HG03196 (cell line): ENCODE measurements around the gene GPC6.

Source experiments
- ATAC-seq: cut with Tn5 transposase; IDR thresholded peaks from one replicate; pipeline ENCODE4 v1.9.1; 2021; ENCODE audit not compliant: unreplicated experiment

The GPC6 gene

DNA sequence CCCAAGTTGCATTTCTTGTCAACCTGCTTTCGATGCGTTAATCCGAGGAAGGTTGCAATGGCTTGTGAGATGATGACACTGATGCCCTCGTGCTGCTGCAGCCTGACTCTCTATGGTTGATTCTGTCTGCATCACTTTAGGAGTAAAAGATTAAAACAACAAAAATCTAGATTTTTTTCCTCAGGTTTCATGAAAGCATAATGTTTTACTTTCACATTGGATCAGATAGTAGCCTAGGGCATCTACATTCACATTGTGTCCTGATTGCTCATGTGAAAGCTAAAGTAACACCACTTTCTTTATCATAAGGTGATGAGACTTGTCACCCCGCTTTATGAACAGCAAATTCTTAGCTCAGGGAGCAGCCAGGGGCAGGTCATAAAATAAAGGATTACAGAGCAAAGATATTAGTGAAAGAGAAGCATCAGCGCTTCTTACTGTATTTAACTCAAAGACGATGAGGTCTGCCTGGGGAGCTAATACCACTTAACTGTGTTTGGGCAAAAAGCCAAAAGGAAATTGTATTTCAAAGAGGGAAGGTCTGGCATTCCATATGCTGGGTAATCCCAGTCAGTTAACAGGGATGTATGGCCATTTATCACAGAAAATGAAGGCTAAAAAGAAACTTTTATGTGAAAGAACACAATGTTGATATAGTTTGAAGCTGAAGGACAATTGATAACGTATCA lies 270.5 kb downstream of the GPC6 start:
- ATAC-seq, result no peak

DNA sequence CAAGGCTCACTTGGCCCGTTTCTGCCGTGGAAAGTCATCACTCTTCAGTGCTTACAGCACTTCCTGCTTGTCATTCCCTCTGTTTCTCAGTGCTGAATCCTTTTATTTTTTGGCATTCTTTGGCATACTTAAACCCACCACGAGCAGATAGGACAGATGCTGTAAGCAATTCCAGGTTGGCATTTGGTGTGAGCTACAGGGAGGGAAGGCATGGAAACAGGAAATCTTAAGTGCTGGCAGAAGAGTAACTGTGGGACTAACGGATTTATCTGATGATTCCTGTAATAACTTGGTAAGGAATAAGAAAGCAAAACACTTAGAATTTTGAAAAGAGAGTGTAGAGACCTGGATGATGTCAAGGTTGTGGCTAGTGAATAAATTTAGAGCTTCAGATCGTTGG lies 273.4 kb downstream of the GPC6 start:
- ATAC-seq, result no peak

DNA sequence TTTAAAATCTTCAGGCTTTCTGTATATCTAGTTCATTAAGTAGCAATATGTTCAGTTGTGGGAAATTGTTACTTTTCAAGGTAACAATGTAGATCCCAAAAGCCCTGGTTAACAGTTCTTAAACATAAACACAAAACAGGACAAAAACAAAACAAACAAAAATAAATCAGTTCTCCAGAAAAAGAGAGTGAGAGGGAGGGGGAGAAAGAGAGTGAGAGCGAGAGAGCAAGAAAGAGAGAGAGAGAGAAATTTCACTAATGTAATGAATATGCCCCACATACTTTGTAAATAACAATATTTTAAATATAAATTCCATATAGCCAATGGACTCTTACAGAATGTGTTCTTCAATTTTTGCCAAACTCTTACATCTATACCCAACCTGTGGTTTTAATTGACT lies 275.5 kb downstream of the GPC6 start:
- no peak for ATAC-seq

DNA sequence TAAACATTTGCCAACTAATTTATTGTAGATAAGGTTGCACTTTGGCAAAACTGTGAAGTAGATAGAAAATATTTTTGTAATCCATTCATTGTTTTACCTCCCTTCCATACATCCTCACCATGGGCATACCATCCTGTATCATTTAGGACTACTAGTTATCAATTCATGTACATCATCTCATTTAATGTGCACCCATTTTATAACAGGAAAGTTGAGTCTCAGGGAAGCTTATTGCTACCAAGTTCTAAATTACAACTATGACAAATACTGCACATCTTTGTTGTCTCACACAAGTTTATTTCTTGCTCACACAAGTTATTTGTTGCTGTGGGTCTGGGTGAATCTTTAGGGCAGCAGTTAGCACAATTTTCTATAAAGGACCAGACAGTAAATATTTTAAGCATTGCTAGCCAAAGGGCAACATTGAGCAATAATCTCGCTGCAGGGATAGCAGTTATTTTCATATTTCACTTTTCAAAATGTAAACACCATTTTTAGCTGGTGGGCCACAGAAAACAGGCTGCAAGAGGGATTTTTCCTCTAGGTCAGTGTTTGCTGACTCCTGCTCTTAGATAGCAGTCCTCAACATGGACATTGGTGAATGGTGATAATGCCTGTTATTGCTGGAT lies 276.5 kb downstream of the GPC6 start:
- ATAC-seq, result no peak

DNA sequence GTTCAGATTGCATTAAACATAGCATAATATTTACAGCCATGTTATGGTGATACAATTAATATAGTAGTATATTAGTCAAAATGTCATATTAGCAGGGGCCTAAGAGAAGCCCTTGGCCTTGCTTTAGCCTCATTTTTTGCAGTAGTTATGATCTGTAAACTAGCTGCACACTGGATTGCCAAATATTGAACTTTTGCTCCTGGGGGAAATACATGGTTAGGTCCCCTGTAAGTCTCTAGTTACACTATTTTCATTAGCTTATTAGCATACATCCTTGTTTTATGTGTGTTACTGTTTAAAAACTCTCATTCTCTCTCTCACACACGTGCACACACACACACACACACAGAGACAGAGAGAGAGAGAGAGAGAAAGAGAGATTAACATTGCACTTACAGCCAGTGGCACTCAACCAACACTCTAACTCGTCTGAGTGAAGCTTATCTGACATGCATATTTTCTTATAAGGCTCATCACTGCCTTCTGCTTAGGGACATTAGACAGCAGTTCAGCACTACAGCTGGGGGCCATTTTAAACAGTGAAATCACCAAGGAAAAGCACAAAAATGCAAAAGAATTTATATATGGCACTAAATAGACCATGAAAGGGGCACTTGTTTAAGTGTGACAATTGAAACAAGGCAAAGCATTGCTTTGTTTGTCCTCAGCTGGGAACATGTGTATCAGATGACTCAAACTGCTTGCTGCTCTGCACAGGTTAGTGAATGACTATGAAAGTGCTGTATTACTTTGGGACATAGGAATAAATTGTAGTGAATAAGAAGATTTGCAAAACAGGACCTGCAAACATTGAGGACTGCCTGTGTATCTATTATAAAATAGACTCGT lies 278.7 kb downstream of the GPC6 start:
- no peak for ATAC-seq

DNA sequence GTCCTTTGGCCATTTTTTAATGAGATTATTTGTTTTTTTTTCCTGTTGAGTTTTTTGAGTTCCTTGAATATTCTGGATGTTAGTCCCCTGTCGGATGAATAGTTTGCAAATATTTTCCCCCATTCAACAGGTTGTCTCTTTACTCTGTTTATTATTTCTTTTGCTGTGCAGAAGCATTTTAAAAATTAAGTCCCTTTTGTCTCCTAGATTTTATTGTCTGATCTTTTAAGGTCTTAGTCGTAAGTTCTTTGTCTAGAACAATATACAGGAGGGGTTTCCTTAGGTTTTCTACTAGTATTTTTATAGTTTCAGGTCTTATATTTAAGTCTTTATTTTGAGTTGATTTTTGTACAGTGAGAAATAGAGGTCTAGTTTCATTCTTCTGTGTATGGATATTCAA lies 284.4 kb downstream of the GPC6 start:
- ATAC-seq, result no peak

DNA sequence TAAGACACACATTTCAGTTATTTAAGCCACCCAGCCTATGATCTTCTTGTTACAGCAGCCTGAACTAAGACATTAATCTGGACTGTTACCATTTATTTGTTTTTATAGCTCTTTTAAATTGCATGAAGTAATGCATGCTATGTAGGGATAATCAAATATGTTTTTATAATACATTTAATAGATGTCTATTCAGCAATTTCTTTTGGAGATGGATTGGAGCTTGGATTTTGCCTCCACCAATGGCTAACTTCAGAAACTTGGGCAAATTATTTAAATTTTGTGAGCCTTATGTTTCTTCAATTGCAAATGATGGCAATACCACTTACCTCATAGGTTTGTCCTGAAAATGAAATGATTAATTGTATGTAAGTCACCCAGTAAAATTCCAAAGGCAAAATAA lies 288.7 kb downstream of the GPC6 start:
- ATAC-seq, result no peak

DNA sequence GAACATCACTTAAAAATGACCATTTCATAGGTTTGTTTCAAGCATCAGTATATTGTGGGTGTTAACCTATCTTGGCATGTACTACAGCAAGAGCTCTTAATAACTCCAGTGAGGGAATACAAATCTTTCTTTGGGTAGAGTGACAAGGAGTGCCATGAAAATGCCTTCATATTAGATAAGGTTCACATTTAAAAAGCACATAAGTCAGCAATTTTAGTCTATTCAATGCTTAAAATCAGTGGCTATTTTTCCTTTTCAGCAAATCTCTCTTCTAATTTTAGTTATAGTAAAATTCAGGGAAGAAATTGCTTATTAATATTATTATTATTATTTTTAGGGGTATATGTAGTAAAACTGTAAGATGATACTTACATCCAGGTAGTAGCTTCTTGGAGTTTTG lies 291.1 kb downstream of the GPC6 start:
- no peak for ATAC-seq

DNA sequence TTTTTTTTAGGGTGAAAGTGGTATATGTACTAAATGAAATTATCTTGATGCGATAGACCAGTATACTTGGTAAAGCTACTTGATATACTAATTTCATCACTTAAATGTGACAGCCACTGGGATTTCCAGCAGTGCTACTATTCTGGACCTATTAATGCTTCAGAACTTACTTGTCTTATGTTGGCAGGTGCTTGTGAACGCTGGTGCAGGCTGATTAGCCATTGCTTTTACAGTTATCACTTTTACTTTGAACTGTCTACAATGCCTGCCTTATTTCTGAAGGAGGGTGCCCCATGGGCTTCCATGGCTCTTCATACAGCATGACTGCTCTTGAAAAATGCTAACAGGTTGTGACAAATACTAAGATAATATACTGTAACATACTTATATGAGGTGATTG lies 294.7 kb downstream of the GPC6 start:
- ATAC-seq, result no peak

DNA sequence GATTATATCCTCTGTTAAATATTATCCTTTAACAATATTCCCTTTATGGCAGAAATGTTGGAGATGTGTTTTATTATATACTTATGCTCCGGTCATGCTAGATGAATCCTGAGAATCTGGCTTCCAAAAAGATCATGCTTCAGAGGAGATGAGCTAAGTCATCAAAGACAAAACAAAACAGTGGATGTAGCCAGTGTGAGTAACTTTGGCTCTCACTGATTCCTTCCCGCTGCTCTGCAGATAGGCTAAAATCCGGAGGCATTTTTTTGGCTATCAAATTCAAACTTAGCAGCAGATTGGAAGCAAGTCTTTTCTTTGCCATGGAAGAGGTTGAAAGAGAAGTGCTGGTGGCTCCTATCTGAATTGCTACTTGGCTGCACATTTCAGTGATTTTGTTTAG lies 295.9 kb downstream of the GPC6 start:
- no peak for ATAC-seq

DNA sequence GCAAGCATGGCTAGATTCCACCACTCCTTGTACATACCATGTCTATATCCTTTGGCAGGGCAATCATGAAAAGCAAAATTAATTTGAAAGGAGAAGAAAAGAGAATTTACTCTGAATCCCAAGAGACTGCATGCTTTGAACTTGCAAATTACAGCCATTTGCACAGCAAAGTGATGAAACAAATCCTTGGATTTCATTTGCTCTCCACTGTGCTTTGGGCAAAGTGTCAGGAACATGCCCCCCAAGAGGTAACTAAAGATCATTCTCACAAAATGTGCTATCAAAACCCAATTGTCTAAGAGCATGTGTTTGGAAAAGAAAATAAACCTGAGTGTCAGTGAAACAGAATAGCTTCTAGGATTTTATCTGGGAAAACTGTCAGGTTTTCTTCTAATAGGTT lies 298.5 kb downstream of the GPC6 start:
- ATAC-seq, result no peak

DNA sequence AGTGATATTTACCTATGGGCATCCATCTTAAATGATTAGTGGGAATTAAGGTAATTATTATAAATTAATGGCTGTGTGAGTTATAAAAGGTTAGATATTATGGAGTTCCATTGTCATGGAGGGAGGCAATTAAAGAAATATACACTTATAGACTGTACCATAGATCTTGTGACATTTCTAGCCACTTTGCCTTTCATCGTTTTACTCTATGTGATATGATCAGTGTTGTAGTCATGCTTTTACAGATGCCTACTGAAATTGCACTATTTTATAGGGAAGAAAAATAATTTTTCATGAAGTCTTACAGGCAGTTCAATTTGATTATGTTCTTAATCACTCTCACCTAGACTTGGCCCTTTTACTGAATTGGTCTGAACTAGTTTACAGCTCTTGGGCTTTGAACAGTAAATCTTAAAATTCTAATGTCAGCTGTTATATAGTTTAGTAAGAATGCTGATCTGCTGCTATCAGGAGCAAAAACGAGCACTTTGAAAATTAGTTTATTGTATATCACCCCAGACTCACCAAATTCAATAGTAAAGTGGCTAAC lies 301.2 kb downstream of the GPC6 start:
- ATAC-seq, result no peak

DNA sequence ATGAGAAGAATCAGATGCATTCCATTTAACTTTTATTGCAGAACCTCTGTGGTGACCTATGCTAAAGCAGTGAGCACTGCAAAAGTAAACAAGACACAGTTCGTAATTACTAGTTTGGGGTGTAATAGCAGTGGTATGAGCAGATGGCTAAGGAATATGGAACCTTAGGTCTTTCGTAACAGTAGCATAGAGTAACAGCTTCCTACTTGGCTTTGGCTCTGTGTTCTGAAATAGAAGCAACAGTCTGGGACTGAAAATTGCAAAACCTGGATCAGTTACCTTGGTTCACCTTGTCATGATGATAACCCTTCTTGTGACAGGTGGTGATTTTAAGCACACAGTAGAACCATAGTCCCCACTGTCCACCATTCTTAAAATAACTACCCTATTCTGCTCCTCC lies 303.4 kb downstream of the GPC6 start:
- no peak for ATAC-seq

DNA sequence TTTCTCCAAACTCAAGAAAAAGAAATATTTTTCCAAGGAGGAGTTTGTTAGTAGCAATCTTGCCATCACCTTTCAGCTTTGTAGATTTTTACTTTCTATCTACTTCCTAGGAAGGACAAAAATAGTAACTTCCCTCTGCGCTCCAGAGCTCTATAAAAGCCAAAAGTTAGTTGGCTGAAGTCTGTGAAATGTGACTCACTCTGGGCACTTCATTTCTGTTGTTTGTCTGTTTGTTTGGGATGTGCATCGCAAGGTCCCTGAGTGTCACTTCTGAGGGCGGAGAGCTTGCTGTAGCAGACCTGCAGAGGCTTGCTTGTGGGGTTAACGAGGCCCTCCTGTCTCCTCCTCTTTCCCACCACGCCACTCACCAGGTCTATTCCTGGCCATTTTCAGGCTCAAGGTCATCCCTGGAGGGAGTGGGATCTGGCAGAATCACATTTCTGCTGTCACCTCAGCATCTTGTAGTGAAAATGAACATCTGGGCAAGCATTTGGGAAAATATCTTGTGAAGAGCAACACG lies 307.6 kb downstream of the GPC6 start:
- no peak for ATAC-seq

DNA sequence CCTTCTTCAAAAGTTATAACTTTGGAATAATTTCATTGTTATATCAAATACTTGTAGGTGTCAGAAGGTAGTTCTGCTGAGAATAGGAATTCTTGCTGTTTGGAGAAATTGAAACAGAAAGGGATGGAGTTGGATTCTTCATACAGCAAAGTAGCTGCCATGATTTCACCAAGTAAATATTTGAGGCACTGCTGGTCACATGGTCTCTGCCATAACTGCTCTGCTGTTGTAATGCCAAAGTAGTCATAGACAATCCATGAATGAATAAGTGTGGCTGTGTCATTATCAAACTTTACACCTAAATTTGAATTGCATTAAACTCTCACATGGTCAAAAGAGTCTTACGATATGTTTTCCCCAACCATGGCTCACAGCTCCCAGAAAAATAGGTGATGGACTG lies 308.6 kb downstream of the GPC6 start:
- ATAC-seq, result no peak

DNA sequence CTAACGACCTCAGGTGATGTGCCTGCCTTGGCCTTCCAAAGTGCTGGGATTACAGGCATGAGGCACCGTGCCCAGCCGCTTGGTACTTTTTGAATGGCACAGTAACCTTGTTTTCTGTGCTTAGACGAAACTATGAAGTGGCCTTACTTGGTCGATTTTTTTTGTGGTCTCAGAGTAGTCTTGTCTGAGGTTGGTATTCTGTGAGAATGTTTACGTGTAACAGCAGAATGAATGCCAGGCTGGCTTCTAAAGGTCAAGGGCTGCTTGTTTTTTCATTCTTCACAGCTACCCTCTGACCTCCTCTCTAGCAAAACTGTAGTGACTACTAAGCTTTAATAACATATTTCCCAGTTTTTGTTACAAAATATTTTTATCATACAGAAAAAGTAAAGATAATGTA lies 313.3 kb downstream of the GPC6 start:
- no peak for ATAC-seq

DNA sequence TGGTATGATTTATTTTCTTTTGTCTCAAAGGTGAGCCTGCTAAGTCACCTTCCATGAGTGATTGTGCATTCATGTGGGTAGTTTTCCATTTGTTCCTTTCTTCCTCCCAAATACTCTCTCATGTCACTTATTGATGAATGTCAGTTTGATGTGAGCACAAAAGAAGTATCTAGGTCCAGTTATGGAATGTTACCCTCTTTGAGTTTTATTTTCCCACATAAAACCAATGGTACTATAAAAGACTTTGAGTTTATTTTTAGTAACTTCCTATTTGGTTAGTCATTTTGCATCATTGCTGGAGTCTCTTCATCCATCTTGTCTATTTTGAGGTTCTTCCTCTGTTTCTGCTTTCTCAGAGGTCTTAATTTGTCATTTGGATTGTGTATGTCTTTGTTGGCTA lies 321.3 kb downstream of the GPC6 start:
- no peak for ATAC-seq

DNA sequence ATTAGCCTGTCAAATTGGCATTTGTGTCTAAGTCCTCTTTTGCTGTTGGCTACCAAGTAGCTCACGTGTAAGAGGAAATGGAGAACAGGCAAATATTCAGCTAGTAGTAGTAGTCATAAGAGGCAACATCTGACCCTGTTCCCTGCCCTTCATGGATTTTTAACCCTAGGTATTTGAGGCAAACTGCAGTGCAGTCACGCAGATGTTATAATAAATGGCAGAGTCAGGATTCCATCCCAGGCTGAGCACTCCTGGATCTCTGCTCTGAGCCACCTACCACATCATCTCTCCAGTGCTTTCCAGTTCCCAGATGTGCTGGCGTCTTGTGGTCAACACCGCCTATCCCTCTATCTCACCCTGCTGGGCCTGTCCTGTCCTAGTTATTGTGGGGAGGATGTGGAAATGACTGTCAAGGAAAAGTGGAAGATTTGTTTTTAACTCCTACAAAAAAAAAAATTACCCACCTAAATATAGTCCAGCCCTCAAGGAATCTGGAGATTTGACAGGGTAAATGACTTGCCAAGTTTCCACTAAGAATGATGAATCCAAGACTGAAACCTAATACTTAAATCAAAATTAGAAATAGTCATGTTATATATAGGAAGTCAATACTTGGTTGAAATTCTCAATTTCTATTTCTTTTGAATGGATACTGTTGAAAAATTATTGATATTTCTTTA lies 322.9 kb downstream of the GPC6 start:
- no peak for ATAC-seq

DNA sequence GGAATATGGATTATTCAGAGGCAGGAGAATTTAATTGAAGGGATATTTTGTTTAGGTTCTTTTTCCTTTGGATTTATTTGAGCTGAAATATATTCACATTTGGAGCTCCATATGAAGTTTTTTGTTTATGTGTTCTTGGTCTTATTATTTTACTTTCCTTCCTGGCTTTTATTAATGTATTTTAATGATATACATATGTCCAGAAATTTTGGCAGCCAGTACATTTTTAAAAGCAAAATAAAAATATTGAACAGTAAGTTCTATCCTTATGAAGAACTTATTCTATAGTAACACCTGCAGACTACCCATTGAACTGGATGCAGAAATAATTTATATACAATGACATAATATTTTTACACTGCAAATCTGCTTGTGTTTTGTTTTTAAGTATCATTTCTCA lies 323.6 kb downstream of the GPC6 start:
- no peak for ATAC-seq

DNA sequence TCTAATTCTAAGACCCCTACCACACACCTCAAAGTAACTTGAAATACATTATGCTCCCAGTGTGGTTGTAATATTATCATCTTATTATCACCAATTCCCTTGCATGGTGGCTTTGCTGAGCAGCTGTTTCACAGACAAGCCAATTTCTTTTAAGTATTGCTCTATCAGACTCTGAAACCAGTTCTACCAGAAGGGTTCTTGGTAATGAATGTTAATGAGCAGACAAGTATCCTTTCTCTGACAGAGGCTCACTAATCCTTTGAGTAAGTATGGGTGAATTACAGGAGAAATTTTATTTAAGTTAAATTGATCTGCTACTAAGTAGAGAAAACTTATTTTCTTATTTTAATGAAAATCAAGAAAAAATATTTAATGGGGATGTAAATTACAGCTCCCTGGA lies 326.0 kb downstream of the GPC6 start:
- no peak for ATAC-seq

DNA sequence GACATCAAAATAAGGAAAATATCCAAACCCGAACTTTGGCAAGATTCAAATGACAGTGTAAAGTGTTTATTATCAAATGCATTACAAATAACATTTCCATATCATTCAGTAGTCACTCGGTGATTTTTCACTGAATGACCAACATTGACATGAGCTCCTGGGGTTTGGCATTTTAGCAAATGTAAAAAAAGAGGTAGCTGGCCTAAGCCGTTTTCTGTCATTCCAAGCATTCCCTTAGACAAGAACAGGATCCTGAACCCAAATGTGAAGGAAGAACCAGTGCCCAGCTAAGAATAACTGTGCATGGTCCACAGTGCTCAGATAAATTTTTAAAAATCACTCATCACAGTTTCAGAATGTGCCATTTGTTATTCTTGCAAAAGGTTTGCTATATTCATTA lies 327.9 kb downstream of the GPC6 start:
- ATAC-seq, result no peak
